Measurements from ENCODE around the gene SORCS1.

SORCS1 gene

DNA sequence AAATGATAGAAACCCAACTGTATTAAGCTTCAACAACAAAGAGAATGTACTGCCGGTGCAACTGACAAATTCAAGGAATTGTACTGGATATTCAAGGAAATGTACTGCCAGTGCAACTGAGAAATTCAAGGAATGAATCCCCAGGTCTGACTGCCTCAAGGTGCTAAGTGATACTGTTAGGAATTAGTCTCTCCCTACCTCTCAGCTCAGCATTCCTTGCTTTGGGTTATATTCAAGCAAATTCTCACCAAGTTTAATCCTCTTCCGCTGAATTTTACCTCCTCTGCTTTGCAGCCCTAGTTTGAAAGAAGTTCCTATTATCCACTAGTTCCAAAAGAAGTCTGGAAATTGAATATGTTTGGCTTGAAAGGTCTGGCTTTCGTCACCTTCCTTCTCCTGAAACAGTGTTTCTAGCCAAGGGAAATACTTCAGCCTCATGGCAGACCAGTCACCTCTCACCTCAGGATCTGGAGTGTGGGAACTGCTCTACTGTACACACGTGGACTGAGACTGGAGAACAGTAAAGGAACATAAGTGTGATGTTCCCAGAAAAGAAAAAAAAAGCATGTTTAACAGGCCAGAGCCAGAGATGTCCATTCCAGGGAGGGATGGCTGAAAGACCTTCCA lies 60.4 kb downstream of the SORCS1 start:
- in situ Hi-C loops (cut with MboI; ENCODE audit: low sequenced_read_pairs): no loop called here

DNA sequence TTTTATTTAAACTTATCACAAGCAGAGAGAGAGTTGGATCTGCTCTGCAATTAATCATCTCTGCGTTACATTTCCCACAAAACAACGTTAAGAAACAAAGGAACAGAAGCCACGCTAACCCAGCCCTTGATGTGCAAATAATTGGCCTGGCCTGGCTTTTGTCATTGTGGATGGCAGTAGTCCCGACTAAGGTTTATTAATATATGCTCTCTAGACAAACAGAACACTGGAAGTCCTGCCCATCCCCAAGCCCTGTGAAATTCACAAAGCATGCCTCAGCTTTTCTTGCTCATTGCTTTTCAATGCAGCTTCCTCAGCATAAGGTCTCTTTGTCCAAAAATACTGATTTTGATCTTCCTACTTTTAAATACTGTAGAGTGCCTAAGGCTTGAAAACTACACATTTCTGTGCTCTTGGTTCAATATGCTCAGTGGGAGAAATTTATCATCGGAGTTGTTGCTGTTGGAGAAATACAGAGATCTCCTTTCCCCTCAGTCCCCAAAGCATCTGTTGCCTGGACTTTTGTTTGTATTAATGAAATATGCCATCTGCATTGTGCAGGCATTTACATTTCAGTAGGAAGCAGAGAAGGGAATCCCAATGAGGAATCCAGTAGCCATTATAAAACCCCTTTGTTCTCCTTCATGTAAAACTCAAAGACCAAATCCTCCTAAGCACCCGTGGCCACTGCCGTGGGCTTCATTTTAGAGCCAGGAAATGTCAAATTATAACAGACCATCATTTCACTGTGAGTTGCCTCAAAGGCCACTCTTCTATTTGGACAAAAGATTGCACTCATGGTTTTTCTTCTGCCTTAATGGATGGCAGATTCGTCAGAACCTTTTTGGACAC lies 61.1 kb downstream of the SORCS1 start:
- in situ Hi-C loops (cut with MboI; ENCODE audit: low sequenced_read_pairs): no loop called here

DNA sequence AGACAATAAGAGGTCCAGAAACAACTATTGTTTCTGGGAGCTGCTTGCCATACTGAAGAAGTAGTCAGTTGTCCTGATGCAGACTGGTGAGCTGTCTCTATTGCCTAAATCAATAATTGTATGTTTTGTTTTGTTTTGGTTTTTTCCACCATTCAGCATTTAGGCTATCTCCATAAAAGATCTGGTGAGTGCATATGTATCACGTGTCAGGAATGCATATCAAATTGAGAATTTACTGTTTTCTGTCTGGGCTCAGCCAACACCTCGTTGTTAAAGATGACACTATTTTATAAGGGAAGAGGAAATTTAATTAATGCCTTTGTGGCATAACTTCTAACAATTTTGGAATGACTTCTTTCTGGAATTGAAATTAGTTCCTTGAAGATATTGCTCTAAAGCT lies 66.2 kb downstream of the SORCS1 start:
- in situ Hi-C loops (cut with MboI; ENCODE audit: low sequenced_read_pairs): no loop called here

DNA sequence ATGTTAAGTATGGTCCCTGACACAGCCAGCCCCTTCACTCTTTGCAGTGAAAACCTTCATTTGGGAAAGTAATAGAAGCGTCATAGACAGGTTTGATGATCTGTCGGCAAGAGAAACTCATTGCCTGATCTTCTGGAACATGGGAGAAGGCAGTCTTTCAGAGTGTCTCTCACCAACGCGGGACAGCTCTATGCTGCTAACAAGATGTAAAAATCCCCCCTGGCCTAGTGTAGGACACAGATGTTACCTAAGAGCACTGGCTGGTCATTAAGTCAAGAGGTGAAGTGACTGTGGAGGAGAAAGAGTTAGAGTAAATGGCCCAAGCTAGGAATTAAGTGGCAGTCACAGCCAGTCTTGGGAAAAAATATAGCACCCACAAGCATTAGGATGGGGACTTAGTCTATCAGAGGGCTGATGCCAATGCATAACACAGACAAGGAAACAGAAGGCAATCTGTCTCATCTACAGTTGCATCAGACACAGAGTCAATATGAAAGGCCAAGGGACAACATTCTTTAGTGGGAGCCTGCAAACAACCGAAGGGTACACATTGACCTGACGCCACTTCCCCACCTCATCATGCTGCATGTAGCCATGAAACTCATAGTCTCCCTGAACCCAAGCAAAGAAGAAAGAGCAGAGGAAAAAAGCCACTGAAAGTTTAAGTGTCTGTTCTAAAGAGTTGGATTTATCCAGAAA lies 69.5 kb downstream of the SORCS1 start:
- in situ Hi-C loops (cut with MboI; ENCODE audit: low sequenced_read_pairs): no loop called here

DNA sequence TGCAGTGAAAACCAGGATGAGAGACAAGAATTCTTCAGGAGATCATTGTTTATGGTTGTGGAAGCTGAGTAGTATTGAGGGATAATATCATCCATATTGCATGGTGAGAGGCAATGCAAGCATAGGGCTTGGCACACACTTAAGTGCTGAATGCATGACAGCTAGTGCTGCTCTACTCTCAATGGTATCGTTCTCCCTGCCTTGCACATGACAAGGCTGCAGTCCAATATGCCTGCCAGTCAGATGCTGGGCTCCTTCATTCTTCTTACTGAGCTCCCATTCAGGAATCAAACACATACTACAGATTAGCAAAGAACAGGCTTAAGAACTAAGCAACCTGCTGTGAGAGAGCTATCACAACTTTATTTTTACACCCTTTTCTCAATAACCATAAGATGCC lies 72.2 kb downstream of the SORCS1 start:
- in situ Hi-C loops (cut with MboI; ENCODE audit: low sequenced_read_pairs): no loop called here

DNA sequence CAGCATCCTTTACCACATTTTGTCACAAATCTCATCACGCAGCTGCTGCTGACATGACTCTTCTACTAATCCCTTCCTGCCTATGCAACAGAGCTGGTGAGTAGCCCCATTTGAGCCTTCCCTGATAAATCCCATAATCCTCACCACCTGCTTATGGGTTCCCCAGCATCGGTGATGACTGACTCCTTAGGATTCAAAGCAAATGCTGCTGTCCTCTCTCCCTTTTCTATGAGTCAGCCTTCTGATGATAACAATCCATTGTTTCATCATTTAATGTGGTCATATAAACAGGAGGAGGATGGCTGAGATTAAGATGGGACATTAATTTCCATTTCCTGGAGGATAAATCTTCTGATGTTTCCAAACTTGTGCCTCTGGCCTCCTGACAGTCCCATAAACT lies 73.4 kb downstream of the SORCS1 start:
- in situ Hi-C loops (cut with MboI; ENCODE audit: low sequenced_read_pairs): no loop called here

DNA sequence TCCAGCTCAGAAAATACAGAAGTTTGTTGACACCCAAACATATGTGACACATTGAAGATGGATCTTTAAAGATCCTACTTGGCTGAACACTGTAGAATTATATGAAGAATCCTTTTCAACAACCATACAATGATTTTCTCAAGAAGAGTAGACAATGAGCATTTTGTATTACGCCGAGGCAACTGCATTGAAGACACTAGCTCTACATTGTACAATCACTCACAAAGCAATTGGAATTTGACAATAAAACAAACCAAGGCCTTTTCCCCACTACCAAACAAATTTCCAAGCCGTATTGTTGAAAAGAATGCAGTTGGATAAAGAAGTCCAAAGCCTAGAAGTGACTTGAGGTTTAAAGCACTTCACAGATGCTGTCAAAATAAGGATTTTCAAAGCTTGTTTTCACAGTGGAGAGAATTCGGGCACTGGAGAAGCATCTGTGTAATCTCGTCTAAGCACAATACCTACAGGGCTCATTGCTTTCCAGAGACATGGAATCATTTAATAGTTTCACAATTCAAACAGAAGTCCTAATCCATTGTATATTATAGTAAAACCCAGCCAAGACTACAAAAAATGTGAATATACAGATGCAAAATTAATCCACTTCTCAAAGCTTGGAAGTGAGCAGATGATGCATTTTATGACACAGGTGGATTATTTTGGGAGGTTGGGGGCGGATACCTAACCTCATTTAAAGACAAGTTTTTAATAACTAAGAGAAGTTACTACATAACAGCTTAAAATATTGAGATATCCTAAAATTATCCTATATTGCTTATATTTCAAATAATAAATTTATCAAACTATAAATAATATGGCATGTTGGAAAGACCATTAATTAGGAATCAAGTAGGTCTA lies 78.6 kb downstream of the SORCS1 start:
- in situ Hi-C loops (cut with MboI; ENCODE audit: low sequenced_read_pairs): no loop called here

DNA sequence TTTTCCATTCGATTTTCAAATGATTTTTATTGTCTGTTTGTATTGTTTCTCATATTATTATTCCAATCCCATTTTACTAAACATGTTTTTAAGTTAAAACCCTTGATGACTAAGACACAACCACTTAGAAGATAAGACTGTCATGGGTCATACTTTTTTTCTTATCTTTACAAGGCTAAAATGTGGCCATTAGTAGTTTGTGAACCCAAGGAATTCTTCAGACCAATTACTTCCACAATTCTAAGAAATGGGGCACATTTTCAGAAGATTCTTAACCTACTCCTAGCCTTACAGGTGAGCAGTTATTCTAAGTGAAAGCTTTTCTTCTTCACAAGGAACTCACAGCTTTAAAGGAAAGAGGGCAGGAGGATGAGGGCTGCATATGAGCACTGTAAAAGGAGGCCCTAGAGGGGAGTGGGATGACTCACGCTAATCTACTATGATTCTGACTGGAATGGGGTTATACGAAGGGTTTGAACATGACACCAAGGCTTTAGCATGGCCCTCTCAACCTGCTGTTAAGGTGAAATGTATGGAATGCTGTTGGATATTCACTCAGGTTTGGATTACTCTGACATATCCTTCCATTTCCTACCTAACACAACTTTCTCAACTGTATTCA lies 81.0 kb downstream of the SORCS1 start:
- in situ Hi-C loops (cut with MboI; ENCODE audit: low sequenced_read_pairs): no loop called here

DNA sequence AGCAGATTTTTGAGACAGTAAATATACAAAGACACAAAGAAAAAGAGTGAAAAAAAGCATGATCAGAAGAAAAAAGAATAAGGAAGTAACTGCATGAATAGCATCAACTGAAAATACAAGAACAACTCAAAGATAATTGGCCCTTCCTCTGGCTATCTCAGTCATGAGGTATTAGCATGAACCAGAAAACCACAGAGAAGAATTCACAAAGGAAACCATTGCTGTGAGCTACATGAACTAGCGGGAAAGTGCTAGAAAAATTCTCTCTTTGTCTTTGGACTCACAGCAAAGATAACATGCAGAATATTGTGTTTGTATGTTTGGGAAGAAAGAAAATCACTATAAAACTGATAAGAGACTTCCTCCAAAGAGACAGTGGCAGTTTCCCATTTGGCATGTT lies 82.9 kb downstream of the SORCS1 start:
- in situ Hi-C loops (cut with MboI; ENCODE audit: low sequenced_read_pairs): no loop called here

DNA sequence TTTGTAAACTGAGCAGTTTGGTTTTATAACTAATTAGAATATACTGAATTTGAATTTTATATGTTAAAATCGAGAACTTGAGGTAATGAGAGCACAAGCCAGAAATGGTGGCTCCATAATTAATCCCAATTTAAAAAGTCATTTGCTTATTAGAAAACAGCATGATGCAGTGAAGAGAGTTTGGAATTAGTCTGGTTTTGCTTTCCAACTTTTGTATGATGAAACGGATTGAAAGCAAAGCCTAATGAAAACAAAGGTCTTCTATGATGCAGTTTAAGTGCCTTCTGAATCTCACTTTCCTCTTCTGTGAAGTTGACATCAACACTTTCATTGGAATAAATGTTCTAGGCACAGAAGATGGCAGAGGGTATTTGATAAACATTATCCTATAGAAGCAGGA lies 89.4 kb downstream of the SORCS1 start:
- in situ Hi-C loops (cut with MboI; ENCODE audit: low sequenced_read_pairs): no loop called here

DNA sequence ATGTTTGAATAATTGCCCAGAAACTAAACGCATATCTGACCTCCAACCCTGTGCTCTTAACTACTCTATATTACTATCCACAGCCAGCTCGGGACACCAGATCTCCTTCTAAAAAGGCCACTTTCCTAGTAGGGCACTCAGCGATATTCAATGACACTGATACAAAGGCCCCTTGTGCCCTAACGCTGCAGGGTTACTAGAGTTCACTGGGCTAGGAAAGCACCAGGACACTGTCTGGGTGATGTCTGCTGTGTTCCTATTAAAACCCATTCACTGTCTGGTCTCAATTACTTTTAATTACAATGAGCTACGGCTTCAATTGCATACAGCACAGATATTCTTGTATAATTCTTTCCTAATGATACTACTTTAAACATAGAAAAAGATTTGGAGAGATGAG lies 91.7 kb downstream of the SORCS1 start:
- in situ Hi-C loops (cut with MboI; ENCODE audit: low sequenced_read_pairs): no loop called here

DNA sequence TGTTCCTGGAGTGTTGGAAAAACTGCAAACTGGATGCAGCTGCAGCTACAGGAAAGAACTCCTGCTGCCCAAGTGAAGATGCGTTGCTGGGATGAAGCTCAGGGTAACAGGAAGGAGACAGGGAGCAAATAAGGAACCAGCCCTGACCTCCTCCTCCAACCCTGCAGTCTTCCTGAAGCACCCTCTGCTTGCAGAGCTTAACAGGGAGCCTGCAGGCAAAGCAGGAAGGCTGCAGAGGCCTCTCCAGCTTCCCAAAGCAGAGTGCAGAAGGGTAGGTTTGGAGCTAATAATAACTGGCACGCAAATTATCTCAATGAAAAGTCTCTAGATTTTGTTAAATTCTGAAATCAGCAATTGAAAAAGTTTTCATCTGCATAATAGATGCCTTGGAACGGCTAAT lies 92.5 kb downstream of the SORCS1 start:
- in situ Hi-C loops (cut with MboI; ENCODE audit: low sequenced_read_pairs): no loop called here

DNA sequence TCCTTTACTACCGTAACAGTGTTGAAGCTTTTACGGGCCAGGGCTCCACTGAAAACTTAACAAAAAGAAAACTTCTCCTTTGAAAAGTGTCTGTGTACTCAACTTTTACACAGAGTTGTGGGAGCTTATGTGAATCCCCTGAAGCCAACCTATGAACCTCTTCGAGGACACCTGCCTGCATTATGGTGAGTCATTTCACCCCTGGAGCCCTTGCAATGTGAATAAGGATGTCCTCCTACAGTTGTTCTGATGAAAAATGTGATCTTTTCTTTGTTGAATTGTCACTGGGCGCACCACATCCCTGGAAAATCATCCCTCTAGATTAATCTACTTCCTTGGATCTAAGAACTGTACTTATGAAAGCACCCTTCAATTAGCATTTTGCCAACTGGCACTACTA lies 93.2 kb downstream of the SORCS1 start:
- in situ Hi-C loops (cut with MboI; ENCODE audit: low sequenced_read_pairs): no loop called here

DNA sequence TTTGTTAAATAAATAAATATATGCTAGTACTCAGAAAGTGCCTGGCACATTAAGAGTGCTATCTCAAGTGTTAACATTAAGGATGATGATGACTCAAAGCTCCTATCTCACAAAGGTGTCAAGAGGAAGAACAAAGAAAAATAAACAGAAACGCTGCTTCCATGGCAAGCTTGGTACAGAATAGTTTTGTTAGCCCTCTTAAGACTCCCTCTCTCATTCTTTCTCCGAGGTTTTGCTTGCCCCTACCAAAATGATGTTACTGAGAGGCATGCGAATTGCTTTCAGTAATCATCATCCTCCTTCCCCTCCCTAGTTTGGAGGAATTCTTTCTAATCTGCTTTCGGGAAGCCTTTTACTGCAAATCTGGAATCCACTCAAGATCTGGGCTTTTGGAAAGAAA lies 96.7 kb downstream of the SORCS1 start:
- in situ Hi-C loops (cut with MboI; ENCODE audit: low sequenced_read_pairs): no loop called here

DNA sequence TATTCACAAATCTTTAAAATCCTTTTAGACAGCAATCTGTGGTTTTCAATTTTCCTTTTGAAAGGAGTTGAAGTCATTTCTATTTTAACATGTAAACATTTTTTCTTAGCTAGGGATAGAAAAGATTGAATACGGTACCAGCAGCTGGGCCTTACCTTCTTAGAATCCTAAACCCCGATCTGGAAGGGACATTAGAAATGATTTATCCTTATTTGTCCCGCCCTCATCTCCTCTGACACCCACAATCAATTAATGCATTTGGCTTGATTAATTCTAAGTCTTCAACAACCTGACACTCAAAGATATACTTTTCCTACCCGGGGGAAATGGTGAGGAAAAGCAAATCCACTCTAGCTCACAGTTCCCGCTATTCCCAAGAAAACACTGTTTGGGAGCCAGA lies 100.4 kb downstream of the SORCS1 start:
- in situ Hi-C loops (cut with MboI; ENCODE audit: low sequenced_read_pairs): no loop called here

DNA sequence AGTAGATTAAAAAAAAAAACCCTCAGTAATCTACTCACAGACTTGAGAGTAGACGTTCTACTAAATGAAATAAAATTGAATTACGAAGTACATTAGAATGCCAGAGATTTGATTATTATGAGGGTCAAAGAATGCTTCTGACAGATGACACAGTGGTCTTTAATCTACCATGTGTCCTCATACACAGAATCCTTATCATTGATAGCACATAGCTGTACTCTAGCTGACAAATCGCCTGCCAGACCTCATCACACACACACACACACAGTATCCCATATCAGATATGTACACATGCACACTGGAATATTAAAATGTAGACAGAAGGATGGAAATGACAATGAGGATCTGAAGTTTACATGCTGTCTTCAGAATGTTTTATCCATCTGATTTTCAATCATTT lies 104.6 kb downstream of the SORCS1 start:
- in situ Hi-C loops (cut with MboI; ENCODE audit: low sequenced_read_pairs): no loop called here

DNA sequence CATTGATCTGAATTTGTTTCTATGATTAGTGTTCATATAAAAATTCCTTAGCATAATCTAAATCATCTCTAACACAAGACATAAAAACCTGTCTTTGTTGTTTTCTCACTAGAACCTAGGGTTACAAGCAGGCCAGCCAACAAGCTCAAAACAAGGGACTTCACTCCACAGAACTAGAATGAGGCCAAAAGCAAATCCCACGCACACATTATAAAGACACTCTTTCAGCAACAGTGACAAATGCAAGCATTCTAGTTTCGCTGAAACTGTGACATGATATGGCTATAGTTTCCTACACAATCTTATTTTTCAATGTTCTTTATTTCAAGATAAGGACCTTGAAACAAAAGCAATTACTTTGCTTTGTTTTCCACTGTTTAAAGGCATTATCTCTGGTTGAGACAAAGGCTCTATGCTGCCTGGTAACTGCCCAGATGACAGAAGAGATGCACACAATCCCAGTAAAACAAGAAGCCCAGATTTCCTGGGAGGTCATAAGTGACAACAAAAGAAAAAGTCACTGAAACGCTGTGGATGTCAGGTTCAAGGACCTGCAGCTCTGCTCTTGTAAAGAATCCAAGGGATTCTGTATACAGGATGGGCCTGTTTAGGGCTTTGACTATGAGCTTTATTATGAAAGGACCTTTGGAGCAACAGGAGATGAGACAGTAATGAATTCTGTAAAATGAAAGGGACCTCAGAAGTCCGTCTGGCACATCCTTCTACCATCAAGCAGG lies 105.3 kb downstream of the SORCS1 start:
- in situ Hi-C loops (cut with MboI; ENCODE audit: low sequenced_read_pairs): no loop called here

DNA sequence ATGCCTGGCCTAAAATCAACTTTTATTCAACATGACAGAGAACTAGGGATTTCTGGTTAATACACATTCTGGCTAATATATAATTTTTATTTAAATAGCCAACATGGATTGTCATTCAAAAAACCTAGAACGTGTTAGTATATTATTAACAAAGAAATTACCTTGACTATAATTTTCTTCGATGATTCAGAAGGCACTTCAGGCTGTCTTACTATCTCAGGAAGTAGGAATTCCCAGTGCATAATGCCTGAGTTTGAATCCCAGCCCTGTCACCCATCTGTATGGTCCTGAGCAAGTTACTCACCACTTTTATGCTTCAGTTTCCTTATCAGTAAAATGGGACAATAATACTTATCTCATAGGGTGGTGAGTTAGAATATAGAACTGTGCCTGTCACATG lies 106.2 kb downstream of the SORCS1 start:
- in situ Hi-C loops (cut with MboI; ENCODE audit: low sequenced_read_pairs): no loop called here

DNA sequence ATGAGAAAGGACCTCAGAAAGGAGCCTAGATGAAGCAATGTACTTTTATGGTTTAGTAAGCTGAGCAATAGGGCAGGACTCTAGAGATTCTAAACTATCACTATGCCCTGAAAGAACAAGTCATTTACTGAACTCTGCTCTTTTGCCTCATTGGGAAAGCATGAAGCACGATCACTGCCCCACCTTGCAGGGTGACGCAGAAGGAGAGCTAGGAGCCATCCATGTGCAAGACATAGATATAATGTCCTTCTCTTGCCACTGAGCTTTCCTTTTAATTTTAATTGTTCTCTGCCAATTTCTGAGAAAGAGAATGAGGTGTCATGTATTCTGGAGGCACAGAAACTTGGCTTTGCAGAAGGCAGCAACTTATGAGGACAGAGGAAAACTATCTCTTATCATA lies 108.3 kb downstream of the SORCS1 start:
- in situ Hi-C loops (cut with MboI; ENCODE audit: low sequenced_read_pairs): no loop called here

Measured in HL-60/S4 (cell line).